ENCODE results near the gene FGF22.

- TF ChIP-seq TAF1 (IDR thresholded peaks at IDR 0.05; ENCODE audit: low read depth) (no peak), CTCF (IDR thresholded peaks at IDR 0.05; ENCODE audit: poor library complexity, severe bottlenecking) (no peak), EZH2 (IDR thresholded peaks at IDR 0.05; ENCODE audit: borderline replicate concordance, insufficient read depth, low read length, poor library complexity, severe bottlenecking) (no peak), EP300 (conservative IDR thresholded peaks at IDR 0.05; ENCODE audit: poor library complexity, severe bottlenecking) (no peak), POLR2AphosphoS5 (IDR thresholded peaks at IDR 0.05) (no peak), RAD21 (conservative IDR thresholded peaks at IDR 0.05) (no peak)
- TF ChIP-seq, protein P1, sequence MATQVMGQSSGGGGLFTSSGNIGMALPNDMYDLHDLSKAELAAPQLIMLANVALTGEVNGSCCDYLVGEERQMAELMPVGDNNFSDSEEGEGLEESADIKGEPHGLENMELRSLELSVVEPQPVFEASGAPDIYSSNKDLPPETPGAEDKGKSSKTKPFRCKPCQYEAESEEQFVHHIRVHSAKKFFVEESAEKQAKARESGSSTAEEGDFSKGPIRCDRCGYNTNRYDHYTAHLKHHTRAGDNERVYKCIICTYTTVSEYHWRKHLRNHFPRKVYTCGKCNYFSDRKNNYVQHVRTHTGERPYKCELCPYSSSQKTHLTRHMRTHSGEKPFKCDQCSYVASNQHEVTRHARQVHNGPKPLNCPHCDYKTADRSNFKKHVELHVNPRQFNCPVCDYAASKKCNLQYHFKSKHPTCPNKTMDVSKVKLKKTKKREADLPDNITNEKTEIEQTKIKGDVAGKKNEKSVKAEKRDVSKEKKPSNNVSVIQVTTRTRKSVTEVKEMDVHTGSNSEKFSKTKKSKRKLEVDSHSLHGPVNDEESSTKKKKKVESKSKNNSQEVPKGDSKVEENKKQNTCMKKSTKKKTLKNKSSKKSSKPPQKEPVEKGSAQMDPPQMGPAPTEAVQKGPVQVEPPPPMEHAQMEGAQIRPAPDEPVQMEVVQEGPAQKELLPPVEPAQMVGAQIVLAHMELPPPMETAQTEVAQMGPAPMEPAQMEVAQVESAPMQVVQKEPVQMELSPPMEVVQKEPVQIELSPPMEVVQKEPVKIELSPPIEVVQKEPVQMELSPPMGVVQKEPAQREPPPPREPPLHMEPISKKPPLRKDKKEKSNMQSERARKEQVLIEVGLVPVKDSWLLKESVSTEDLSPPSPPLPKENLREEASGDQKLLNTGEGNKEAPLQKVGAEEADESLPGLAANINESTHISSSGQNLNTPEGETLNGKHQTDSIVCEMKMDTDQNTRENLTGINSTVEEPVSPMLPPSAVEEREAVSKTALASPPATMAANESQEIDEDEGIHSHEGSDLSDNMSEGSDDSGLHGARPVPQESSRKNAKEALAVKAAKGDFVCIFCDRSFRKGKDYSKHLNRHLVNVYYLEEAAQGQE (IDR thresholded peaks at IDR 0.05; ENCODE audit: borderline replicate concordance) = no peak
These were observed 28.2 kb upstream of the FGF22 start for GRCh38 chr19:611481-611868.
